GM13976 (cell line): Measurements from ENCODE around the gene ITGBL1.

Source experiments
- DNase-seq: peaks from one replicate; pipeline ENCODE4 v3.0.0; 2012; ENCODE audit warnings: low spot score
- in situ Hi-C: fragments of 300-500 bp; cut with MboI; formaldehyde crosslinking; loops from one replicate; pipeline ENCODE4 v1.12.0; 2022; ENCODE audit warnings: low sequenced_read_pairs, mixed read lengths, inconsistent platforms; ENCODE audit not compliant: unreplicated experiment
- TF ChIP-seq, protein P1 (sequence below): IDR thresholded peaks from 2 replicates; pipeline ENCODE4 v1.5.1; 2012; ENCODE audit warnings: borderline replicate concordance, mild to moderate bottlenecking; ENCODE audit not compliant: insufficient read depth; ENCODE audit errors: extremely low read depth, missing control alignments, control extremely low read depth

Gene ITGBL1

DNA sequence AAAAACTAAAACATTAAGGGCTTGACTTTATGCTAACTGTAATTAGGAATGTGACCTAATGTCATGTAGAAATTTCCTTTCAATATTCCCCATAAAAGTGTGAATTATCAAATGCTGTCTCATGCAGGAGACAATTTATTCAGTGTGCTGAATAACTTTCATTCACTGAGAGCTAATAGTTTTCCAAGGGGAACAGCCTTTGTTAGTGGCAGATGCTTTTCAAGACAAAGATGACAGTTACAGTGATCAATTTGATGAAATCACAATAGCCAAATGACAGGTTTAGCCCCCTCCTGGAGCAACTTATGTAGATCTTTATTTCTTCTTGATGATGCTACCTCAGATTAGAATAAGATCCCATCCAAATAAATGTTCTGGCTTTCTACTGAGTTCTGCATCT, 275.5 kb downstream of the ITGBL1 start:
- in situ Hi-C loops, result no loop called here
- TF ChIP-seq, protein P1, sequence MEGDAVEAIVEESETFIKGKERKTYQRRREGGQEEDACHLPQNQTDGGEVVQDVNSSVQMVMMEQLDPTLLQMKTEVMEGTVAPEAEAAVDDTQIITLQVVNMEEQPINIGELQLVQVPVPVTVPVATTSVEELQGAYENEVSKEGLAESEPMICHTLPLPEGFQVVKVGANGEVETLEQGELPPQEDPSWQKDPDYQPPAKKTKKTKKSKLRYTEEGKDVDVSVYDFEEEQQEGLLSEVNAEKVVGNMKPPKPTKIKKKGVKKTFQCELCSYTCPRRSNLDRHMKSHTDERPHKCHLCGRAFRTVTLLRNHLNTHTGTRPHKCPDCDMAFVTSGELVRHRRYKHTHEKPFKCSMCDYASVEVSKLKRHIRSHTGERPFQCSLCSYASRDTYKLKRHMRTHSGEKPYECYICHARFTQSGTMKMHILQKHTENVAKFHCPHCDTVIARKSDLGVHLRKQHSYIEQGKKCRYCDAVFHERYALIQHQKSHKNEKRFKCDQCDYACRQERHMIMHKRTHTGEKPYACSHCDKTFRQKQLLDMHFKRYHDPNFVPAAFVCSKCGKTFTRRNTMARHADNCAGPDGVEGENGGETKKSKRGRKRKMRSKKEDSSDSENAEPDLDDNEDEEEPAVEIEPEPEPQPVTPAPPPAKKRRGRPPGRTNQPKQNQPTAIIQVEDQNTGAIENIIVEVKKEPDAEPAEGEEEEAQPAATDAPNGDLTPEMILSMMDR, result no peak
- no peak for DNase-seq

DNA sequence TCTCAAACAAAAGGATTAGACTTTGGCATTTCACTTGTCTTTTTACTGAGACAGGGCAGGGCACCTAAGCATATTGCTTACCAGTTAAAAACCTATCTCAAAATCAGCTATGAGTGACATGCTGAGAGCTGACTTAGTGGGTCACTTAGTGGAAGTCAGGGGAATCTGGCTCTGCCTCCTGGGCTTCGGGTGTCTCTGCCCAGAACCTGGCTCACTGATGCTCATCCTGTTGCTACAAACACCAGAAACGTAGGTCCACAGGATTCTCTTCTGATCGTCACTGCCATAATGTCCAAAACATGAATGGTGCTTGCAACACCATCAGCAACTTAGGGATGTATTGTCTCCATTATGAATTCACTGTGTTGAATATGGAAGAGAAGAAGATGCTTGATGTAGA, 276.1 kb downstream of the ITGBL1 start:
- in situ Hi-C loops, result no loop called here
- DNase-seq, result no peak
- TF ChIP-seq, protein P1, result no peak

DNA sequence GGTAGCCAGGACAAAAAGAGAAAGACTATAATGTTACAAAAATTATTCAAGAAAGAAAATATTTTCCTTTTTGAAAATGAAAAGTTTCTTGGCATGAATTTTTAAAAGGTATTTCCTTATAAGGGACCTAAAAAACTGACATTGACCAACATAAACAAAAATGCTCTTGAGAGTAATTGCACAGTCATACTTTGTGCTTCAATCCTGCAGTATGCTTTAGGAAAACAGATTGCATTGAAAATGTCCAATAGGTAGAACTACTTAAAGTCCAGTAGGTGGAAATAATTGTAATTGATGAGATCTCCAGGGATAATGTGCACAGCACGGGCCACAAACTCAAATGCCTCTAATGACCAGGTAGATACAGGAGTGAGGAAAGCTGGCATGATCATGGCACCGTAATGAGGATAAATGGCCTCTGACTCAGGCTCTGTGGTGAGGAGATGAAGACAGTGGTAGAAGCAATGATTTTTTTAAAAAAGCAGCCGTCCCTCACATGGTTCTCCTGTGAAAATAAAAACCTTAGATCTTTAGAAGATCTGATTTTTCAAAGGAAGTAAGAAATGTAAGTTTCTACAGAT, 278.0 kb downstream of the ITGBL1 start:
- TF ChIP-seq, protein P1, result no peak
- in situ Hi-C loops, result no loop called here
- no peak for DNase-seq

DNA sequence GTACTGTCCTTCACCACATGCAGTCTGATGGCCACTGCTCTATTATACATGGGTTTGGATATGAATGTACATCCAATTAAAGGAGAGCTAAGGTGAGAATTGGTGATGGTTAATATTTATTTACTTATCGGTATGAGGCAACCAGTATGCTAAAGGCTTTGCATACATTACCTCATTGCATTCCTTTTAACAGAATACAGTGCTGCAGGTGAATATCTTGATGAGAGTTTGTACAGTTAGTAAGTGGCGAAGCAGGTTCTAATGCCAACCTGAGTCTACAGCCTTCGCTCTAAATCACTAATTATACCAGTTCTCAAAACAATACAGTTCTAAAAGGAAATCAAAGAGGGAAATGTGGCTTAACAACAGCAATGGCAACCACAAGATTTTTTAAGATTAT, 284.1 kb downstream of the ITGBL1 start:
- TF ChIP-seq, protein P1, result no peak
- in situ Hi-C loops, result no loop called here
- no peak for DNase-seq

DNA sequence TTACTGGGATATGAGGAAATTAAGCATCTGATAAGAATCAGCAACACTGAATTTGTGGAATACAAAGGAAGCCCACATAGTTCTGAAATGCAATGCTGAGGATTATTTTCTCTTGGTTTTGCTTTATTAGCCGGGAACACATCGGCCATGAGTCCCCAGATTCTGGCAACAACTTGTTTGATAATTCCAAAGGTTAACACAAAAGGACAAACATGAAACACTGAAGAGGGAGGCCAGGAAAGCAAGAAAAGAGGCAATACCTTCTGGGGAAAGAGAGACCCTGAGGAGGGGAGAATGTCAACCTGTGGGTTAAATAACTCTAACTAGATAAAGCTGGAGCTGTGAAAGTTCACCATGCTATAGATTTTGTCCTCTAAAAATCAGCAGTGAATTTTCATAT, 285.9 kb downstream of the ITGBL1 start:
- TF ChIP-seq, protein P1, result no peak
- no peak for DNase-seq
- in situ Hi-C loops, result no loop called here

DNA sequence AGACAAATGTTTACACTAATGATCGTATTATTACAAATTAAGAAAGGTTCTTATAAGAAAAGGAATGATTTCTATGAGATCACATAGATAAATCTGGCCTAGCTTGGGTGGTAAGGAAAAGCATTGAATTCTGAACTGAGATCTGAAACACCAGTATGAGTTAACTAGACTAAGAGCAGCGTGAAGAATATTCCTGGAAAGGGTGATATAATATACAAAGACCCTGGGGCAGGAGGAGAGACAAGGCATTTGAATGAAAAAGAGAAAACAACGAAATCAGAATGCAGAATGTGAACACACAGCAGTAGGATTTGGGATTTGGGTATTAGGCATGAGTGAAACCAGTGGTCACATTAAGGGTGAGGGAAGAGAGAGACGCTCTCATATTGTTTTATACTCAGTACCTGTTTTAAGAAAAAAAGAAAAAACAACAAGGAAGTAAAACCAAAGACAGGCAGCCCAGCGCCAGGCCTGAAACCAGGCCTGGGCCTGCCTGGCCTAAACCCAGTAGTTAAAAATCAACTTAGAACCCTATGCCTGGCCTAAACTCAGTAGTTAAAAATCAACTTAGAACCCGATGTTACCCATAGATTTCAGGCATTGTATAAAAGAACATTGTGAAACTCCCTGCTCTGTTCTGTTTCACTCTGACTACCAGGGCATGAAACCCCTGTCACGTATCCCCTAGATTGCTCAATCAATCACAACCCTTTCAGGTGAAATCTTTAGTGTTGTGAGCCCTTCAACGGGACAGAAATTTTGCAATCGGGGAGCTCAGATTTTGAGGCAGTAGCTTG, 287.1 kb downstream of the ITGBL1 start:
- in situ Hi-C loops, result no loop called here
- TF ChIP-seq, protein P1, result no peak
- DNase-seq, result no peak

DNA sequence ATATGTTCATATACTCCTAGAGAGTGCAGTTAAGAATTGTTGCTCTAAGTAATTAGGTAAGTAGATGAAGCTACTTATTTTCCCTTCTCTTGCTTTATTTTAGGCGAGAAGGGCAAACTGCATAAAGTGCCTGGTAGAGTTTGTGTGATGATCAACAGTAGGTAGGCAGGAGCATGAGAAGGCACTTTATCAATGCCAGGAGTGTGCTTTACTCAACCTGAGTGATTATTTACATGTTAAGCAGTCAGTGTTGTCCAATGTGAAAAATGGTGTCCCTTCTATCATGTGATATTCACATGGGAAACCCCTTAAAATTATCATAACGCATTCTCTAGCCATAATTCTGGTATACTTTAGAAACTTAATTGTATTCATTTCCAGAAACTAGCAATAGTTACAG, 294.0 kb downstream of the ITGBL1 start:
- in situ Hi-C loops, result no loop called here
- TF ChIP-seq, protein P1, result no peak
- DNase-seq, result no peak
